Measurements from ENCODE around the gene ANTXR2.

Gene ANTXR2

GRCh38 chr4:79863333-79863732 lies 209.7 kb downstream of the ANTXR2 start:
- Histone ChIP-seq H3K27me3 (ENCODE audit: insufficient read depth, poor library complexity, severe bottlenecking) (no peaks in the 10 kb centered on the region), H3K4me3 (replicated peaks; ENCODE audit: insufficient read depth, low read length) (no peak overlapping the region), H3K27ac (replicated peaks) (no peak overlapping the region)
- TF ChIP-seq SPI1 (IDR thresholded peaks at IDR 0.05; ENCODE audit: borderline replicate concordance, low read depth) (no peak), POLR2AphosphoS5 (IDR thresholded peaks at IDR 0.05; ENCODE audit: low read depth) (no peak), GABPA (IDR thresholded peaks at IDR 0.05; ENCODE audit: low read depth) (no peak), REST (IDR thresholded peaks at IDR 0.05; ENCODE audit: insufficient replicate concordance, low read depth) (no peak)
- TF ChIP-seq, protein P1, sequence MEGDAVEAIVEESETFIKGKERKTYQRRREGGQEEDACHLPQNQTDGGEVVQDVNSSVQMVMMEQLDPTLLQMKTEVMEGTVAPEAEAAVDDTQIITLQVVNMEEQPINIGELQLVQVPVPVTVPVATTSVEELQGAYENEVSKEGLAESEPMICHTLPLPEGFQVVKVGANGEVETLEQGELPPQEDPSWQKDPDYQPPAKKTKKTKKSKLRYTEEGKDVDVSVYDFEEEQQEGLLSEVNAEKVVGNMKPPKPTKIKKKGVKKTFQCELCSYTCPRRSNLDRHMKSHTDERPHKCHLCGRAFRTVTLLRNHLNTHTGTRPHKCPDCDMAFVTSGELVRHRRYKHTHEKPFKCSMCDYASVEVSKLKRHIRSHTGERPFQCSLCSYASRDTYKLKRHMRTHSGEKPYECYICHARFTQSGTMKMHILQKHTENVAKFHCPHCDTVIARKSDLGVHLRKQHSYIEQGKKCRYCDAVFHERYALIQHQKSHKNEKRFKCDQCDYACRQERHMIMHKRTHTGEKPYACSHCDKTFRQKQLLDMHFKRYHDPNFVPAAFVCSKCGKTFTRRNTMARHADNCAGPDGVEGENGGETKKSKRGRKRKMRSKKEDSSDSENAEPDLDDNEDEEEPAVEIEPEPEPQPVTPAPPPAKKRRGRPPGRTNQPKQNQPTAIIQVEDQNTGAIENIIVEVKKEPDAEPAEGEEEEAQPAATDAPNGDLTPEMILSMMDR (IDR thresholded peaks at IDR 0.05; ENCODE audit: insufficient read depth, low read length) = no peak
- no peak for DNase-seq (ENCODE audit: low read depth in 1 of 2, low spot score in 1 of 2)

DNA sequence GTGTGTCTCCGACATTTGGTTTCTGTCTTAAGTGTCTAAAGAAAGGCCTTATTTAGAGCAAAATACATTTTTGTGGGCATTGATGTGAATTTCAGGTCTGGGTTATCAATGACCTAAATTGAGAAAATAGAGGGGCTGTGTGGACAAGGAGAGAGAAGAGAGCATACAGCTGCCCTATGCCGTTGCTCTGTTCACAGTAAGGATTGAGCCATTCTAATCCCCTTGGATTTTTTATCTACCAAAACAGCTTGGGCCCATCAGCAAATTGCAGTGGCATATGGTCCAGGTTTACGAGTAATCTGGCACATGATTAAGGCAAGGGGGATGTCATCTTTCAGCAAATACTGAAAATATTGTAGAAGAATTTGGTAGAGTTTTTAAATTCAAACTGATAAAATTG lies 210.2 kb downstream of the ANTXR2 start:
- no peak for TF ChIP-seq SPI1 (IDR thresholded peaks at IDR 0.05; ENCODE audit: borderline replicate concordance, low read depth)
- no peak for TF ChIP-seq POLR2AphosphoS5 (IDR thresholded peaks at IDR 0.05; ENCODE audit: low read depth)
- no peak for TF ChIP-seq GABPA (IDR thresholded peaks at IDR 0.05; ENCODE audit: low read depth)
- no peak for TF ChIP-seq REST (IDR thresholded peaks at IDR 0.05; ENCODE audit: insufficient replicate concordance, low read depth)
- TF ChIP-seq, protein P1 (IDR thresholded peaks at IDR 0.05; ENCODE audit: insufficient read depth, low read length) = no peak
- H3K4me3 ChIP-seq (replicated peaks; ENCODE audit: insufficient read depth, low read length) = no peak overlapping the region
- H3K27ac ChIP-seq (replicated peaks) = no peak overlapping the region
- H3K27me3 ChIP-seq (ENCODE audit: insufficient read depth, poor library complexity, severe bottlenecking) = no peaks in the 10 kb centered on the region
- DNase-seq (ENCODE audit: low read depth in 1 of 2, low spot score in 1 of 2) = no peak

DNA sequence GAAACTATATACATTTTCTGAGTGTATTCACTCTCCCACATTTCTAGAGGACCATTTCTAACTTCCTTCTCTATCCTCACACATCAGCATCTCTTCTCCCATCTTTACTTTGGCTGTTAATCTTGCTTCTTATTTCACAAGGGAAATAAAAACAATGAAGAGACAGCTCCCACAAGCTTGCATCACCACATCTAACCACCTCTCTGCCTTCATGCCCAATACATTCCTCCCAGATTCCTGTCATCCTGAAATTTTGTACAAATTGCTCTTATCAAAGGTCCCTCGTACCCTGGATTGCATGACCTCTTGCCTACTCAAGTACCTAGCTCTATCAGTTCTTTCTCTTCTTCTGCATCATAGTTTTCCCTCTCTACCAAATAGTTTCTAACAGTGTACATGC lies 215.2 kb downstream of the ANTXR2 start:
- TF ChIP-seq POLR2AphosphoS5 (IDR thresholded peaks at IDR 0.05; ENCODE audit: low read depth) (no peak), SPI1 (IDR thresholded peaks at IDR 0.05; ENCODE audit: borderline replicate concordance, low read depth) (no peak), GABPA (IDR thresholded peaks at IDR 0.05; ENCODE audit: low read depth) (no peak), REST (IDR thresholded peaks at IDR 0.05; ENCODE audit: insufficient replicate concordance, low read depth) (no peak)
- TF ChIP-seq, protein P1 (IDR thresholded peaks at IDR 0.05; ENCODE audit: insufficient read depth, low read length) = no peak
- DNase-seq (ENCODE audit: low read depth in 1 of 2, low spot score in 1 of 2) = no peak
- Histone ChIP-seq H3K27me3 (ENCODE audit: insufficient read depth, poor library complexity, severe bottlenecking) (no peaks in the 10 kb centered on the region), H3K27ac (replicated peaks) (no peak overlapping the region), H3K4me3 (replicated peaks; ENCODE audit: insufficient read depth, low read length) (no peak overlapping the region)
